NCI-H748 (cell line): ENCODE results near the gene ALG6.
"Not testable (repeated sequence)": the region's sequence is repeated elsewhere in the genome, so short reads cannot be mapped to it uniquely, and the experiment has no call there.

Source experiments
- DNase-seq: peaks from one replicate; lab custom pipeline; 2025; ENCODE audit not compliant: unreplicated experiment; lab: John Stamatoyannopoulos, UW

The ALG6 gene

GRCh38 chr1:63411066-63411465, 43.6 kb downstream of the ALG6 start:
- DNase-seq, result no peak

DNA sequence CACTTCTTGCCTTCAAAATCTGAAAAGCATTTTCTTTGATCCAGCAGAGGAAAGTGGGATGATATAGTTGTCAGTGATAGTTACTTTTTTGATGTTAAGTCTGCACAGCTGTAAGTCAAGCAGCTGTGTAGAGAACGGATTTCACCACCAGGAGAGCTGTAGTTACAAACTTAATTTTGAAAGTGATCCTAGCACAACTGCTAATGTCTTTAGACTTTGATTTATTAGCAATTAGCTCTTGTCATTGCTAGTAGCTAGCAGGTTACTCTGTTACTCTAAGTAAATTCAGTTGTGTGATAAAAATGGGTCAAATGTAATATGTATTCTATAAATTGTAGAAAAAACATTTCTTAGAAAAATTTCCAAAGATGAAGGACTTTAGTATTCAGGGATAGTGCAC, 46.0 kb downstream of the ALG6 start:
- DNase-seq, result no peak

- no peak for DNase-seq
These were observed 47.4 kb downstream of the ALG6 start for GRCh38 chr1:63414691-63415365.

DNA sequence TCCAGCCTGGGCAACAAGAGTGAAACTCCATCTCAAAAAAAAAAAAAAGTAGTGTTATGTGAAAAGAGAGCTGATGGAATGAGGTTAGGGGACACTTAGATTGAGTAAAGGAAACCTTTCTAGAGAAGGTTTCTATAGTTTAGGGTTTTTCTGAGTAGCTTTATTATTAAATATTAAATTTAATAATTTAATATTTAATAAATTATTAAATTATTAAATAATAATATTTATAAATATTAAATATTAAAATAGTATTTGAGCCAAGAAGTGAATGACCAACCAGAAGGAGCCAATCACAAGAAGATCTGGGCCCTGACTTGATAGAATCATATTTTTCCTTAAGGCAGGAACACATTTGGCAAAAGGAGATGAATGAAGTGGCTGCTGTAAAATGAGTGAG, 50.7 kb downstream of the ALG6 start:
- DNase-seq, result no peak

DNA sequence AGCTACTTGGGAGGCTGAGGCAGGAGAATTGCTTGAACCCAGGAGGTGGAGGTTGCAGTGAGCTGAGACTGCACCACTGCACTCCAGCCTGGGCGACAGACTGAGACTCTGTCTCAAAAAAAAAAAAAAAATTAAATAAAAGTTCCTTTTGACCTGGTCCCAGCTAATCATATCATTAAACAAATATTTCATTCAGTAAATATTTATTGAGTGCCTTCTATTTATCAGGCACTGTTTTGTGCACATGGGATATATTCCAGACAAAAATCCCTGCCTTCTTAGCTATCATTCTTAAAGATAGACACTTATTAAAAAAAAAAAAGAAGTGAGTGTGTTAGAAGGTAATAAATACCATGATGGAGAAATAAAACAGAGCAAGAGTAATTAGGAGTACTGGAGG, 53.3 kb downstream of the ALG6 start:
- DNase-seq, result not testable (repeated sequence)

- DNase-seq, result no peak
These were observed 56.2 kb downstream of the ALG6 start for GRCh38 chr1:63423649-63424048.

DNA sequence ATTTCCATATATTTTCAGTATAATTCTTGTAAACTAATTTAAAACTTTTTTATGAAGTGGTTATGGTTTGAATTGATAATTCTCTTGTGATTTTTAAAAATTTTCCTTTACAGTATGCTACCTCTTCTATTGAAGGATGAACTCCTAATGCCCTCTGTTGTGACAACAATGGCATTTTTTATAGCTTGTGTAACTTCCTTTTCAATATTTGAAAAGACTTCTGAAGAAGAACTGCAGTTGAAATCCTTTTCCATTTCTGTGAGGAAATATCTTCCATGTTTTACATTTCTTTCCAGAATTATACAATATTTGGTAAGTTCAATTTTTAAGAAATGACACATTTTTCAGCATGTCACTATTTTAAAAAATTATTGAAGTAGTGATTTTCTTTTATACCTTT, 61.4 kb downstream of the ALG6 start:
- DNase-seq, result no peak

DNA sequence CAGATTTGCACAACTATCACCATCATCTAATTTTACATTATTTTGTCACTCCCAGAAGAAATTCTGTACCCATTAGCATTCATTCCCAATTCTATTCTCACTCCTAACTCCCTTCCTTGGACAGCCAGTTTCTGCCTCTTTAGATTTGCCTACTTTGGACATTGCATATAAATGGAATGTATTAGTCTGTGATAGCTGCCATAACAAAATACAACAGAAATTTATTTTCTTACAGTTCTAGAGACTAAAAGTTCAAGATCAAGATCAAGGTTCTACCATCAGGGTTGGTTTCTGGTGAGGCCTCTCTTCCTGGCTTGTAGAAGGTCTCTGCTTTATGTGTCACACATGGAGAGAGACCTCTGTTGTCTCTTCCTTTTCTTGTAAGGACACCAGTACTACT, 61.9 kb downstream of the ALG6 start:
- no peak for DNase-seq

GRCh38 chr1:63435161-63435560, 67.7 kb downstream of the ALG6 start:
- DNase-seq, result no peak

DNA sequence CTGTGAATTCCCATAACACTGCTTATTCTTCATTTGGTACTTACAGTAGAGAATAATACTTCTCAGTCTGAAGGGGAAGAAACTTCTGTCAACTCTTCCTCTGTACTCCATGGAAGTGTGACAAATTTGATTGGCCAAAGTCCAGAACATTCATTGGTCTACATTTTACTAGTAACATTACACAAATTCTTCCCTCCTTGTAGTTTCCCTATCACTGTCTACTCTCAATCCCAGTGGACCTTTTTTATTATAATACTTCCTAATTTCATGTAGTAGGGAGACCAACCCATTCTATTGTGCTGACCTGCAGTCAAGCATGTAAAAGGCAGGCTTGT, 74.7 kb downstream of the ALG6 start:
- DNase-seq, result no peak

DNA sequence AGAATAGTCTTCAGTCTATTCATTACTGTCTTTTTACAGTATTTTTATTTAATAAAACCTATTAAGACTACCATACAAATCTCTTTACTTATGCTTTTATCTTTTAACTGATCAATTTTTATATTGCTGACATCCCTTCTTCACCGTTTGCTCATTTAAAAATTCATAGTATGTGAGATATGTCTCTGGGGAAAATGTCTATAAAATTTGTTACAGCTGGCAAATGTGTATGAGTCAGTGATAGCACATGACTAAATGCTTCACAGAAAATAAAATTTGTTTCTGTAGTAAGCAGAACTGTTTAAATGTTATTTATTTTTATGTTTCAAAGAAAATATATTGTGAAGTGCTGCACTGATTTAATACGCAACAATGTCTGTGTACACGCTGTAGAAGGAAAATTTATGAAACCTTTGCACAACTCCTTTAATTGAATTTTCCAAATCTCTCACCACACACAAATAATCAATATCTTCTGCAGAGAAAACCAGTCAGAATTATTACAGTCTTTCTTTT, 81.4 kb downstream of the ALG6 start:
- DNase-seq, result no peak

GRCh38 chr1:63450416-63450815, 83.0 kb downstream of the ALG6 start:
- no peak for DNase-seq

DNA sequence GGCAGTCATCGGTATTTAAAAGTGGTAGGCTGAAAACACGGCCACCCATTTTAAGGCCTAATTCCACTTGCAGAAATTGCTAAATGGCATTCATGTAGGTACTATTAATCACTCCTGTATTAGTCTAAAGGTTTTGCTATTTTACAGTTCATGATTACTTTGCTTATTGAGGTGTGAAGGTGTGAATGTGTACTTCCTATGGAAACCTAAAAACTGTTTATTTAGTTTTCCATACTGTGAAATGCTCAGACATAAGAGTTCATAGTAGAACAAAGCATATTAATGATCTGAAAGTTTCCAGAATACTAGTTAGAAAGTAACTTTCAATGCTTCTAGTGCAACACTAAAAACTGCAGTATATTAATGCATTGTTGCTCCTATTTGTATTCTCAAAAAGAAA, 85.8 kb downstream of the ALG6 start:
- DNase-seq, result no peak

GRCh38 chr1:63454269-63454668, 86.8 kb downstream of the ALG6 start:
- DNase-seq, result no peak

- no peak for DNase-seq
These were observed 91.3 kb downstream of the ALG6 start for GRCh38 chr1:63458750-63459149.

GRCh38 chr1:63461661-63462230, 94.3 kb downstream of the ALG6 start:
- no peak for DNase-seq

DNA sequence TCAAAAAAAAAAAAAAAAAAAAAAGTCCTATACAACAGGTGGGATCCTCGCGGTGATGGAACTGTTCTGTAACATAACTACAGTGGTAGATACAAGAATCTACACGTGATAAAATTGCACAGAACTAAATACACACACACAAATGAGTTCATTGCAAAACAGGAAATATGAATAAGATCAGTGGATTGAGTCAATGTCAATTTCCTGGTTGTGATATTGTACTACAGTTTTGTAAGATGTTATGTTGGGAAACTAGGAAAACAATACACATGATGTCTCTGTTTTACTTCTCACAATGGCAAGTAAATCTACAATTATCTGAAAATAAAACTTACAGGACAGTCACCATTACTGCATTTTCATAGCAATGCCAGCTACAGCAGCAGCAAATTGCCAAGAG, 95.8 kb downstream of the ALG6 start:
- no peak for DNase-seq

GRCh38 chr1:63466181-63466580, 98.8 kb downstream of the ALG6 start:
- no peak for DNase-seq

GRCh38 chr1:63466759-63467158, 99.3 kb downstream of the ALG6 start:
- DNase-seq, result no peak

- DNase-seq, result not testable (repeated sequence)
These were observed 101.3 kb downstream of the ALG6 start for GRCh38 chr1:63468683-63469082.

DNA sequence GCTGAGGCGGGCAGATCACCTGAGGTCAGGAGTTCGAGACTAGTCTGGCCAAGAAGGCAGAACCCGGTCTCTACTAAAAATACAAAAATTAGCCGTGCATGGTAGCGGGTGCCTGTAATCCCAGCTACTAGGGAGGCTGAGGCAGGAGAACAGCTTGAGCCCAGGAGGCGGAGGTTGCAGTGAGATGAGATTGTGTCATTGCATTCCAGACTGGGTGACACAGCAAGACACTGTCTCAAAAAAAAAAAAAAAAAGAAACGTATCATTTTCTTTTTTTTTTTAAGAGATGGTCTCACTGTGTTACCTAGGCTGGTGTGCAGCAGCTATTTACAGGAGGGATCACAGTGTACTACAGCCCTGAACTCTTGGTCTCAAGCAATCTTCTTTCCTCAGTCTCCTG, 108.3 kb downstream of the ALG6 start:
- DNase-seq, result no peak

DNA sequence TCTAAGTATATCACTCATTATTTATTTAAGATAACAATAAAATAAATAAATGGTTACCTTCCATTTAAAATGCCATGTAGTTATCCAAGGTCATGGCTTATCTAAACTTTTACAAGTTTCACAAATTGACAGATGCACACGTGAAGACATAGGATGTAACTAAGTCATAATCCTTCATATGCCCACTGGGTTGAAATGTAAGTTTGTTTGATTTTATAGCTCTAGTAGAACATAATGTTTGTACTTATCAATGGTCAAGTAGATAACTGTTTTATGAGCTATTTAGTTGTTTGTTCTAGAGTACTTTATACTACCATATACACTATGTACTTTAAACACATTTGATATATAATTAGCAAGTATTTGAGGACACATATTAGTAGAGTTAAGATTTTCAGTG, 112.6 kb downstream of the ALG6 start:
- DNase-seq, result no peak

- DNase-seq, result no peak
These were observed 119.2 kb downstream of the ALG6 start for GRCh38 chr1:63486629-63487028.
